ENCODE data around the gene CTIF. TPM values are rescaled to one million over a fixed set of nuclear protein-coding genes. Genes with fewer than 3 reads are reported as not detected.
A peak's percentile ranks its signal among the peaks of the same experiment; 100 is the strongest.

The CTIF gene
- total and polyA plus RNA-seq, 2 donors, result 1.7 to 11.3 TPM

DNA sequence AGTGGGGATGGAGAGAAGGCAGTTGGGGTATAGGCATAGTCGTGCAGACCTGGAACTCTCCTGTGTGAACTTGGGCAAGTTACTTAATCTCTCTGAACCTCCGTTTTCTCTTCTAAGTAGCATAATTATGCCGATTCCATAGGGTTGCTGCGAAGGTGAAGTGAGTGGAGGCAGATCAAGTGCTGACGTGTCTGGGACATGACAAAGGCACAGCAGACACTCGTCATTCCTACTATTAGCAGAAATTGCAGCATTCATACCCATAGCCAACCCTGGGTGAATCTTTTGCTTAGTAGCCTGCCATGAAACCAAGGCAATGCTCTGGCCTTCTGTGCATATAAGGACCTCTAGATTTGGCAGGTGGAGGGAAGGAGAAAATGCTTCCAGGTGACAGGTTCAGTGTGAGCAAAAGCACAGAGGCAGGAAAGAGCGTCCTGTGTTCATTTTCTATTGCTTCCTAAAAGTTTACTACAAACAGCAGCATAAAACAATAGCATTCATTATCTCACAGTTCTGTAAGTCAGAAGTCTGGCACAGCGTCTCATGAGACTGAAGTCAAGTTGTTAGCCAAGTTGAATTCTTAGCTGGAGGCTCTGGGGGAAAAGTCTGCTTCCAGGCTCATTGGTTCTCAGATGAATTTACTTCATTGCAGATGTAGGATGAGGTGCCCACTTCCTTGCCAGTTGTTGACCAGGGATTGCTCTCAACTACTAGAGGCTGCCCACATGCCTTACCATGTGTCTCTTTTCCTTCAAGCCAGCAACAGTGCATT lies 77.8 kb downstream of the CTIF start:
- Histone ChIP-seq H3K27ac (ENCODE audit: low read depth in 1 of 2, low read length in 1 of 2) (no peak overlapping the region), H3K4me3 (ENCODE audit: low read length in 2 of 2) (no peak overlapping the region), H3K9me3 (ENCODE audit: control insufficient read depth in 2 of 2, insufficient read depth in 1 of 2, low read length in 1 of 2) (no peaks in the 10 kb centered on the region), H3K36me3 (ENCODE audit: control insufficient read depth in 2 of 2, insufficient read depth in 2 of 2, low read length in 1 of 2) (no peaks in the 10 kb centered on the region), H3K27me3 (ENCODE audit: control insufficient read depth in 2 of 2, insufficient read depth in 1 of 2, low read length in 1 of 2) (no peaks in the 10 kb centered on the region), H3K4me1 (ENCODE audit: control insufficient read depth in 2 of 2, insufficient read depth in 2 of 2, low read length in 2 of 2) (peaks cover 2 to 11% of the 10 kb centered on the region in 2 donors)
- DNase-seq (ENCODE audit: low read depth in 6 of 9, low spot score in 9 of 9), result no peak
- 97% methylated on average over 8 of the region's 8 CpGs for WGBS

- no peak for DNase-seq (ENCODE audit: low read depth in 6 of 9, low spot score in 9 of 9)
- no peak overlapping the region for H3K27ac ChIP-seq (ENCODE audit: low read depth in 1 of 2, low read length in 1 of 2)
- no peak overlapping the region for H3K4me3 ChIP-seq (ENCODE audit: low read length in 2 of 2)
- 94% methylated on average over 9 of the region's 9 CpGs for WGBS
- H3K27me3 ChIP-seq (ENCODE audit: control insufficient read depth in 2 of 2, insufficient read depth in 1 of 2, low read length in 1 of 2), result no peaks in the 10 kb centered on the region
- H3K9me3 ChIP-seq (ENCODE audit: control insufficient read depth in 2 of 2, insufficient read depth in 1 of 2, low read length in 1 of 2), result no peaks in the 10 kb centered on the region
- H3K36me3 ChIP-seq (ENCODE audit: control insufficient read depth in 2 of 2, insufficient read depth in 2 of 2, low read length in 1 of 2), result no peaks in the 10 kb centered on the region
- H3K4me1 ChIP-seq (ENCODE audit: control insufficient read depth in 2 of 2, insufficient read depth in 2 of 2, low read length in 2 of 2), result peaks cover 4 to 23% of the 10 kb centered on the region in 2 donors
Measured at GRCh38 chr18:48617844-48618497, 79.1 kb downstream of the CTIF start.

DNA sequence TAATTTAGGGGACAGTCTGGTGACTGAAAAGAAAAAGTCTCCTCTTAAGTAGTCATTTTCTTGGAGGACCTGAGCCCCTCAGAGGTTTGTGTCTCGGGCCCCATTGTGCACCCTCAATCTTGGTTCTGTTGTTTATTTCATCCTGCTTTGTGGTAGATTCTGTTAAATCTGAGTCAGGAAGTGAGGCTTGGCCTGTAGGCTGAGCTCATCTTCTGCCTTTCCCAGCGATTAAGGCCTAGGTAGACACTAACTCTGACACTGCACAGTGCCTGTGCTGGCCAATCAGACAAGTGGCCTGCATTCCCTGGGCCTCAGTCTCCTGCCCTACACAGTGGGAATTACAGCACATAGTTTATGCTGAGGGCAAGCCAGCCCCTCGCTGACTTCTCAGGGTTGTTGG lies 80.2 kb downstream of the CTIF start:
- H3K9me3 ChIP-seq (ENCODE audit: control insufficient read depth in 2 of 2, insufficient read depth in 1 of 2, low read length in 1 of 2), result no peaks in the 10 kb centered on the region
- peaks cover 4 to 24% of the 10 kb centered on the region in 2 donors for H3K4me1 ChIP-seq (ENCODE audit: control insufficient read depth in 2 of 2, insufficient read depth in 2 of 2, low read length in 2 of 2)
- no peak overlapping the region for H3K27ac ChIP-seq (ENCODE audit: low read depth in 1 of 2, low read length in 1 of 2)
- H3K27me3 ChIP-seq (ENCODE audit: control insufficient read depth in 2 of 2, insufficient read depth in 1 of 2, low read length in 1 of 2), result no peaks in the 10 kb centered on the region
- 86% methylated on average over 3 of the region's 3 CpGs for WGBS
- DNase-seq (ENCODE audit: low read depth in 6 of 9, low spot score in 9 of 9), result no peak
- H3K36me3 ChIP-seq (ENCODE audit: control insufficient read depth in 2 of 2, insufficient read depth in 2 of 2, low read length in 1 of 2), result no peaks in the 10 kb centered on the region
- H3K4me3 ChIP-seq (ENCODE audit: low read length in 2 of 2), result no peak overlapping the region

DNA sequence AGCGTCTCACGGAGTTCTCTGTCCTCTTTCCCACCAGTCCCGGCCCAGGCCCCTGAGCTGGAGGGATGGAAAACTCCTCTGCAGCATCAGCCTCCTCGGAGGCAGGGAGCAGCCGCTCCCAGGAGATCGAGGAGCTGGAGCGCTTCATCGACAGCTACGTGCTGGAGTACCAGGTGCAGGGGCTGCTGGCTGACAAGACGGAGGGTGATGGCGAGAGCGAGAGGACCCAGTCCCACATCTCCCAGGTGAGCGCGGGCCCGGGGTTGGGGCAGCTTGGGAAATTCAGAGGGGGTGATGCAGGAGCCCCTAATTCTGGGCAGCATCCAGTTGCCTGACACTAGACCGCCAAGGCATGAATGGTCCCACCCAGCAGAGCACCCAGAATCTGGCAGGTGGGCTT lies 80.7 kb downstream of the CTIF start:
- H3K4me1 ChIP-seq (ENCODE audit: control insufficient read depth in 2 of 2, insufficient read depth in 2 of 2, low read length in 2 of 2), result peaks cover 4 to 24% of the 10 kb centered on the region in 2 donors
- no peaks in the 10 kb centered on the region for H3K9me3 ChIP-seq (ENCODE audit: control insufficient read depth in 2 of 2, insufficient read depth in 1 of 2, low read length in 1 of 2)
- no peak overlapping the region for H3K27ac ChIP-seq (ENCODE audit: low read depth in 1 of 2, low read length in 1 of 2)
- no peak for DNase-seq (ENCODE audit: low read depth in 6 of 9, low spot score in 9 of 9)
- no peaks in the 10 kb centered on the region for H3K27me3 ChIP-seq (ENCODE audit: control insufficient read depth in 2 of 2, insufficient read depth in 1 of 2, low read length in 1 of 2)
- 98% methylated on average over 16 of the region's 16 CpGs for WGBS
- H3K4me3 ChIP-seq (ENCODE audit: low read length in 2 of 2), result no peak overlapping the region
- H3K36me3 ChIP-seq (ENCODE audit: control insufficient read depth in 2 of 2, insufficient read depth in 2 of 2, low read length in 1 of 2), result no peaks in the 10 kb centered on the region

DNA sequence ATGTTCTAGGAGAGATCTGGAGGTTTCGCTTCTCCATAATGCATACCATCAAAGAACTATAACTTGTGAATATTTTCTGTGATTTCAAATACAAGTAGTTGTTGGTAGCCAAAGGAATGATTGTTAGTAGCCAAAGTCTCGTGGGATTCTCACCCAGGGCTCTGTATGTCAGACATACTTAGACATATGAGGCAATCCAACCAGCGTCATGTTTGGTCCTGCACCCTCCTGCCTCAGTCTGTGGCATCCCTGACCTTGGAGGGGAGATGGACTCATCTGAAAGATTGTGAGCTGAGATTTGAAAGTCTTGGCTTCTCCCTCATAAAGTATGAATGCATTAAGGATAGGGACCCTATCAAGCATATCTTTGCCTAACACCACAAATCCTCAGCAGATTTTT lies 81.2 kb downstream of the CTIF start:
- DNase-seq (ENCODE audit: low read depth in 6 of 9, low spot score in 9 of 9), result no peak
- WGBS, result 95% methylated on average over 3 of the region's 3 CpGs
- no peaks in the 10 kb centered on the region for H3K9me3 ChIP-seq (ENCODE audit: control insufficient read depth in 2 of 2, insufficient read depth in 1 of 2, low read length in 1 of 2)

GRCh38 chr18:48621240-48621639 lies 82.4 kb downstream of the CTIF start:
- H3K9me3 ChIP-seq (ENCODE audit: control insufficient read depth in 2 of 2, insufficient read depth in 1 of 2, low read length in 1 of 2), result no peaks in the 10 kb centered on the region
- WGBS, result 97% methylated on average over 8 of the region's 8 CpGs
- no peaks in the 10 kb centered on the region for H3K27me3 ChIP-seq (ENCODE audit: control insufficient read depth in 2 of 2, insufficient read depth in 1 of 2, low read length in 1 of 2)
- no peaks in the 10 kb centered on the region for H3K36me3 ChIP-seq (ENCODE audit: control insufficient read depth in 2 of 2, insufficient read depth in 2 of 2, low read length in 1 of 2)
- H3K4me1 ChIP-seq (ENCODE audit: control insufficient read depth in 2 of 2, insufficient read depth in 2 of 2, low read length in 2 of 2), result peaks cover 4 to 24% of the 10 kb centered on the region in 2 donors
- H3K27ac ChIP-seq (ENCODE audit: low read depth in 1 of 2, low read length in 1 of 2), result no peak overlapping the region
- DNase-seq (ENCODE audit: low read depth in 6 of 9, low spot score in 9 of 9), result no peak
- H3K4me3 ChIP-seq (ENCODE audit: low read length in 2 of 2), result no peak overlapping the region

More for the DNA sequence above, 81.2 kb downstream of the CTIF start:
- Histone ChIP-seq H3K27me3 (ENCODE audit: control insufficient read depth in 2 of 2, insufficient read depth in 1 of 2, low read length in 1 of 2) (no peaks in the 10 kb centered on the region), H3K36me3 (ENCODE audit: control insufficient read depth in 2 of 2, insufficient read depth in 2 of 2, low read length in 1 of 2) (no peaks in the 10 kb centered on the region), H3K4me1 (ENCODE audit: control insufficient read depth in 2 of 2, insufficient read depth in 2 of 2, low read length in 2 of 2) (peaks cover 4 to 24% of the 10 kb centered on the region in 2 donors), H3K4me3 (ENCODE audit: low read length in 2 of 2) (no peak overlapping the region), H3K27ac (ENCODE audit: low read depth in 1 of 2, low read length in 1 of 2) (no peak overlapping the region)

DNA sequence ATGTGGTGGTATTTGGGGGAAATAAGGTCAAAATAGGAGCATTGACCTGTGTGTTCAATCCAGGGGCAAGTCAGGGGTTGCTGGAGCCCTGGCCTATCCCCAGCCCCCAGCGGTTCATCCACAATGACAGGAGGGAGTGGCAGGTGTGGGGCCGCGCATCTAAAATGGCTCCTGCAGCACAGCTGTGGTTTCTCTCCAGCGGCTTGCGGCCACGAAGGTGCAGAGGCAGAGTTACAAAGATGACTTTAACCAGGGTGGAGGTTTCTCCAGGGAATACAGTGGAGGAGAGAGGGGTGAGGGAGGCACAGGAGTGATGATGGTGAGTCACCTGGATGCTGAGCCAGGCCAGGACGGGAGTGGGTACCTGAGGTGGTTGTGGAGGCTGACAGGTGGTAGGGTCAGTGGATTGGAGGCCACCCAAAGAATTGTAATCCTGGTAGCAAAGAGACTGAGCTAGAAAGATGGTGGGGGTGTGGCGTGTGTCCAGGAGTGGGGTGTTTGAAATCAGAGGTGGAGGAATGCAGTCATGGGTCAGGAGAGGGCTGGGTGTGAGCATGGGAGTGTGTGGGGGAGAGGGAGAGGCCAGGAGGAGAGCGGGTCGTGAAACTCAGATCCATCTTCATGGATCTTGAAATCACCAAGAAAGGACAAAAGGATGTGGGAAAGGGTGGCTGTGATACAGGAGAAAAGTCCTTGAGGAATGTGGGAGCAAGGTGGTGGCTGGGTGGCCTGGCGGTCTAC lies 83.2 kb downstream of the CTIF start:
- H3K36me3 ChIP-seq (ENCODE audit: control insufficient read depth in 2 of 2, insufficient read depth in 2 of 2, low read length in 1 of 2), result no peaks in the 10 kb centered on the region
- peak in 5 of 9 donors; percentile 10 to 59 (median 19) for DNase-seq (ENCODE audit: low read depth in 6 of 9, low spot score in 9 of 9)
- H3K4me1 ChIP-seq (ENCODE audit: control insufficient read depth in 2 of 2, insufficient read depth in 2 of 2, low read length in 2 of 2), result peaks cover 4 to 24% of the 10 kb centered on the region in 2 donors
- H3K27ac ChIP-seq (ENCODE audit: low read depth in 1 of 2, low read length in 1 of 2), result no peak overlapping the region
- H3K4me3 ChIP-seq (ENCODE audit: low read length in 2 of 2), result no peak overlapping the region
- WGBS, result 64% methylated on average over 11 of the region's 11 CpGs
- no peaks in the 10 kb centered on the region for H3K27me3 ChIP-seq (ENCODE audit: control insufficient read depth in 2 of 2, insufficient read depth in 1 of 2, low read length in 1 of 2)
- H3K9me3 ChIP-seq (ENCODE audit: control insufficient read depth in 2 of 2, insufficient read depth in 1 of 2, low read length in 1 of 2), result no peaks in the 10 kb centered on the region

DNA sequence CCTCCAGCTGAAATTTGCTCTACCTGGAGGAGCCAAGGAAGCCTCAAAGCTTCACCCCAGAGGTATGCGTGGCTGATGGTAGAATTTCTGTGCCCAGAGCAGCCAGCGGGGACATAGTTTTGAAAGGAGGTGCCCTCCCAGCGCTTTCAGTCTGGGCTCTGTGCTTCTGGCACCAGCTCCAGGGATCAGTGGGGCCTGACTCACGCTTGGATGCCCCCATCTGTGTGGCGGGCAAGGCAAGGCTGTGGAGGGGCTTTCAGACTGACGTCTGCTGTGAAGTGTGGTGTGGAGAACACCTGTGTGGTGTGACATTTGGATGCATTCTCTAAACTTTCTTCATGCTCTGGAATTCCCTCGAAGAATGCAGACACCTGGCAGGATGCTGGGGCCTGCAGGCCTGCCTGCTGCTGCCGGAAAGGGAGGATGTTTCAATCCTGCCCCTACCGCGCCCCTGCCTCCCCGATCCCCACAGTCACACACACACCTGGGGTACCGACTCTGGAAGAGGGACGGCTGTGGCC lies 84.1 kb downstream of the CTIF start:
- Histone ChIP-seq H3K27ac (ENCODE audit: low read depth in 1 of 2, low read length in 1 of 2) (peak overlapping the region in 1 of 2 donors; percentile 43), H3K4me1 (ENCODE audit: control insufficient read depth in 2 of 2, insufficient read depth in 2 of 2, low read length in 2 of 2) (peaks cover 4 to 24% of the 10 kb centered on the region in 2 donors), H3K36me3 (ENCODE audit: control insufficient read depth in 2 of 2, insufficient read depth in 2 of 2, low read length in 1 of 2) (no peaks in the 10 kb centered on the region), H3K27me3 (ENCODE audit: control insufficient read depth in 2 of 2, insufficient read depth in 1 of 2, low read length in 1 of 2) (no peaks in the 10 kb centered on the region), H3K4me3 (ENCODE audit: low read length in 2 of 2) (no peak overlapping the region), H3K9me3 (ENCODE audit: control insufficient read depth in 2 of 2, insufficient read depth in 1 of 2, low read length in 1 of 2) (no peaks in the 10 kb centered on the region)
- WGBS, result 78% methylated on average over 13 of the region's 13 CpGs
- DNase-seq (ENCODE audit: low read depth in 6 of 9, low spot score in 9 of 9), result peak in 2 of 9 donors; percentile 9 to 28

All from thymus (tissue), 11 donors.